Karpas-422 (cell line): ENCODE data around the gene SPAG16. TPM values are rescaled to one million over a fixed set of nuclear protein-coding genes. Genes with fewer than 3 reads are reported as not detected.

ENCODE experiments used
- DNase-seq: peaks from one replicate; pipeline ENCODE4 v3.0.0-alpha.2; 2015
- H2AFZ ChIP-seq: fragments of 200-600 bp; sonication (generic); 2 replicates; pipeline ENCODE4 v1.6.1; 2014; ENCODE audit warnings: antibody characterized with exemption, low read length, mixed read lengths
- H3K27ac ChIP-seq: fragments of 200-600 bp; sonication (generic); 2 replicates; pipeline ENCODE4 v1.5.1; 2014; ENCODE audit warnings: mild to moderate bottlenecking, low read length, moderate library complexity
- H3K27me3 ChIP-seq: fragments of 200-600 bp; sonication (generic); 2 replicates; pipeline ENCODE4 v1.6.1; 2014; ENCODE audit warnings: low read length, mixed read lengths
- H3K36me3 ChIP-seq: fragments of 200-600 bp; sonication (generic); 2 replicates; pipeline ENCODE4 v1.6.1; 2014; ENCODE audit warnings: low read length, mixed read lengths; ENCODE audit not compliant: insufficient read depth
- H3K4me1 ChIP-seq: fragments of 200-600 bp; sonication (generic); 2 replicates; pipeline ENCODE4 v1.6.1; 2014; ENCODE audit warnings: mild to moderate bottlenecking, low read length, mixed read lengths
- H3K4me2 ChIP-seq: fragments of 200-600 bp; sonication (generic); 2 replicates; pipeline ENCODE4 v1.6.1; 2014; ENCODE audit warnings: low read length, low read depth, mild to moderate bottlenecking; ENCODE audit not compliant: poor library complexity, severe bottlenecking
- H3K4me3 ChIP-seq: fragments of 200-600 bp; sonication (generic); 2 replicates; pipeline ENCODE4 v1.5.1; 2014; ENCODE audit warnings: mild to moderate bottlenecking, antibody characterized with exemption, low read length, mixed read lengths
- H3K79me2 ChIP-seq: fragments of 200-600 bp; sonication (generic); 2 replicates; pipeline ENCODE4 v1.6.1; 2014; ENCODE audit warnings: mild to moderate bottlenecking, low read length, mixed read lengths
- H3K9ac ChIP-seq: fragments of 200-600 bp; sonication (generic); 2 replicates; pipeline ENCODE4 v1.6.0; 2014; ENCODE audit warnings: low read length
- H3K9me2 ChIP-seq: fragments of 200-600 bp; sonication (generic), shearing (Covaris generic); replicated peaks from 2 replicates; pipeline ENCODE4 v1.6.0; 2014; ENCODE audit warnings: mild to moderate bottlenecking, low read length, moderate library complexity; ENCODE audit not compliant: insufficient read depth
- H3K9me3 ChIP-seq: fragments of 300-700, 200-600 bp; sonication (generic); 2 replicates; pipeline ENCODE4 v1.6.1; 2014; ENCODE audit warnings: low read length, mixed read lengths
- H4K20me1 ChIP-seq: fragments of 200-600 bp; sonication (generic); 2 replicates; pipeline ENCODE4 v1.6.1; 2014; ENCODE audit warnings: mild to moderate bottlenecking, antibody characterized with exemption, low read length, low read depth; ENCODE audit not compliant: insufficient read depth
- total RNA-seq: library from RNA; depleted of rRNA; stranded (reverse); fragments of >200 nt; shearing (Covaris generic); gene quantifications from 2 replicates; pipeline ENCODE4 v1.2.3, GENCODE V29; 2014; ENCODE audit warnings: low replicate concordance

SPAG16 gene
- total RNA-seq, 1 experiment from 2014 or later, result 67.8 TPM

DNA sequence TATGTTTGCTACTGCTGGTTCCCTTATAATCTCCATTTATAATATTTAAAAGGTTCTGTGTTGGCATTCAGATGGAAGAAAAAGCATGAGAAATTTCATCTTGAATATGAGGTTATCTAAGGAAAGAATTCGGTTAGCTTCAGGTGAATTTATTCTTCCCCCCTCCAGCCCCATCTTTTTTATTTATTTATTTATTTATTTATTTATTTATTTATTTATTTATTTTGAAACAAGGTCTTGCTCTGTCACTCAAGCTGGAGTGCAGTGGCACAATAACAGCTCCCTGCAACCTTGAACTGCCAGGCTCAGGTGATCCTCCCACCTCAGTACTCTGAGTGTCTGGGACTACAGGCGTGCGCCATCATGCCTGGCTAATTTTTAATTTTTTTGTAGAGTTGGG, 1031.1 kb downstream of the SPAG16 start:
- no peaks in the 10 kb centered on the region for H4K20me1 ChIP-seq

DNA sequence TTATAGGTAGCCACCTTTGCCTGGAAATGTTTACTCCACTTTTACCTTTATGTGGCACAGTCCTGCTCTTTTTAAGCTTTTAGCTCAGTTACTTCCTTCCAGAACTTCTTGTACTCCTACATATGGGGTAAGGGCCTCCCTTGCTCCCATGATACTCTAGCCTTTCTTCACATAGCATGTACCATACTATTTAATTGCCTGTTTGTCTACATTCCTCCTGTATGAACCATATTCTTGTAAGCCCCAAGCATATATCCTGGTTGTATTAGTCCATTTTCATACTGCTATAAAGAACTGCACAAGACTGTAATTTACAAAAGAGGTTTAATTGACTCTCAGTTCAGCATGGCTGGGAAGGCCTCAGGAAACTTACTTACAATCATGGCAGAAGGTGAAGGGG, 1035.9 kb downstream of the SPAG16 start:
- Histone ChIP-seq H3K4me3 (no peak overlapping the region), H3K9me3 (peaks cover 13% of the 10 kb centered on the region), H3K36me3 (no peaks in the 10 kb centered on the region), H3K27ac (no peak overlapping the region), H3K9ac (no peak overlapping the region), H3K79me2 (no peaks in the 10 kb centered on the region), H3K27me3 (no peaks in the 10 kb centered on the region), H2AFZ (no peak overlapping the region), H3K4me2 (no peak overlapping the region), H4K20me1 (no peaks in the 10 kb centered on the region), H3K9me2 (no peaks in the 10 kb centered on the region), H3K4me1 (no peaks in the 10 kb centered on the region)
- no peak for DNase-seq

More for the DNA sequence above, 1031.1 kb downstream of the SPAG16 start:
- H3K9me3 ChIP-seq, result peaks cover 27% of the 10 kb centered on the region
- no peak overlapping the region for H3K4me2 ChIP-seq
- no peaks in the 10 kb centered on the region for H3K9me2 ChIP-seq
- H3K36me3 ChIP-seq, result no peaks in the 10 kb centered on the region
- H3K9ac ChIP-seq, result no peak overlapping the region
- H3K4me1 ChIP-seq, result no peaks in the 10 kb centered on the region
- H3K27ac ChIP-seq, result no peak overlapping the region
- DNase-seq, result no peak
- H2AFZ ChIP-seq, result no peak overlapping the region
- H3K4me3 ChIP-seq, result no peak overlapping the region
- H3K27me3 ChIP-seq, result no peaks in the 10 kb centered on the region
- no peaks in the 10 kb centered on the region for H3K79me2 ChIP-seq

DNA sequence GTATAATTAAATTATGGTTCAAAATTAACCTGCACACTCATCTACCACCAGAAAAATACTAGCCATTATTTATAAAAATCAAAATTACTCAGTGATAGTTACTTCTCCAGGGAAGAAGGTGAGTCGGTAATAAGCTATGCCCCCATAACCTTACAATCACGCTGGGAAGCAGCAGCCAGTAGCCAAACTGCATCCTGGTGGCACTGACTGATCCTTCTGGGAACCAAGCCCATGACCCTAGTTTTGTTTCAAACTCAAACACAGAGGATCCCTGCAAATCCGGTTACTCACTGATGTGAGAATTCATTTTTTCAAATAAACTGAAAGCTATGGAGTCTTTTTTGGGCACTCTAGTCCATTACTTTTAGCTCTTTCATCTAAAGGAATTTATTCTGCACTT, 1038.4 kb downstream of the SPAG16 start:
- DNase-seq, result no peak
- Histone ChIP-seq H3K4me2 (no peak overlapping the region), H2AFZ (no peak overlapping the region), H3K27ac (no peak overlapping the region), H3K36me3 (no peaks in the 10 kb centered on the region), H3K4me1 (no peaks in the 10 kb centered on the region), H3K4me3 (no peak overlapping the region), H3K27me3 (no peaks in the 10 kb centered on the region), H3K79me2 (no peaks in the 10 kb centered on the region), H3K9ac (no peak overlapping the region), H3K9me3 (peaks cover 24% of the 10 kb centered on the region), H4K20me1 (no peaks in the 10 kb centered on the region), H3K9me2 (no peaks in the 10 kb centered on the region)

DNA sequence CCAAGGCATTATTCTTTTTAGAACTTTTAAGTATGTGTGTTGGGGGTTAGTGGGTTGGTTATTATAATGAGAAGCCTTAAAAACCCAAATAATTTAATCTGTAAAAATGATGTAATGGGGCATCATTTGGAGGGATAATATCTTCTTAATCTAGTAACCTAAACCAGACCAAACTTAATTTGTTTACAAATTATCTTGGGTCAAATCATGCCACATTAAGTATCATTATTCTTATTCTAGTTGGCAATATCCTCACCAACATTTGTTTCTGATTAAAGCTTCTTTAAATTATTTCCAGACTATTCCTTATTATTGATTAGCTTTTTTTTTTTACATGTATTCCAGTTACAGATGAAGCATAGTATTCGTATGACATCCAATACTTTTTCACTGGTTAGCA, 1041.1 kb downstream of the SPAG16 start:
- Histone ChIP-seq H3K9me2 (no peaks in the 10 kb centered on the region), H3K27ac (no peak overlapping the region), H2AFZ (no peak overlapping the region), H3K9me3 (peaks cover 16% of the 10 kb centered on the region), H3K36me3 (no peaks in the 10 kb centered on the region), H3K4me1 (no peaks in the 10 kb centered on the region), H4K20me1 (no peaks in the 10 kb centered on the region), H3K4me2 (no peak overlapping the region), H3K9ac (no peak overlapping the region), H3K79me2 (no peaks in the 10 kb centered on the region), H3K27me3 (no peaks in the 10 kb centered on the region), H3K4me3 (no peak overlapping the region)
- DNase-seq, result no peak

DNA sequence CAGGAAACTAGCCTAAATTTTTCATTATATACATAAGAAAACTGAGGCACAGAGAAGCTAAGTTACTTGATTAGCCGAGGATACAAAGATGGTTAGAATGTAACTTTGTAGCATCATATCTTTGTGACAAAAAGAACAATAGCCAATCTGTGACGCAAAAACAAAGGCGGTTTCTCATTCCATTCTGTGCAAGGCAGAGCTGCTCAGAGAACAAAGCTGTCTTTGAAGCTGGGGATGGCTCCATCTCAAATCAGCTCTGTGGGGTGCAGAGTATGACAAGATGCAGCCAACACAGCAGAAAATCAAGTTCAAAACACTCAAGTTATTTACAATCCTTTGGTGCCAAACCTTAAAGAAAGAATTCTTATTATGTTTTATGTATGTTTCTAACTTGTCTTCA, 1044.7 kb downstream of the SPAG16 start:
- H4K20me1 ChIP-seq, result no peaks in the 10 kb centered on the region
- no peaks in the 10 kb centered on the region for H3K4me1 ChIP-seq
- H2AFZ ChIP-seq, result no peak overlapping the region
- no peaks in the 10 kb centered on the region for H3K9me2 ChIP-seq
- H3K9ac ChIP-seq, result no peak overlapping the region
- H3K27ac ChIP-seq, result no peak overlapping the region
- H3K4me3 ChIP-seq, result no peak overlapping the region
- H3K4me2 ChIP-seq, result no peak overlapping the region
- H3K79me2 ChIP-seq, result no peaks in the 10 kb centered on the region
- no peak for DNase-seq
- H3K27me3 ChIP-seq, result no peaks in the 10 kb centered on the region
- peaks cover 12% of the 10 kb centered on the region; the same call in 1 of the 2 replicates for H3K9me3 ChIP-seq
- H3K36me3 ChIP-seq, result no peaks in the 10 kb centered on the region

DNA sequence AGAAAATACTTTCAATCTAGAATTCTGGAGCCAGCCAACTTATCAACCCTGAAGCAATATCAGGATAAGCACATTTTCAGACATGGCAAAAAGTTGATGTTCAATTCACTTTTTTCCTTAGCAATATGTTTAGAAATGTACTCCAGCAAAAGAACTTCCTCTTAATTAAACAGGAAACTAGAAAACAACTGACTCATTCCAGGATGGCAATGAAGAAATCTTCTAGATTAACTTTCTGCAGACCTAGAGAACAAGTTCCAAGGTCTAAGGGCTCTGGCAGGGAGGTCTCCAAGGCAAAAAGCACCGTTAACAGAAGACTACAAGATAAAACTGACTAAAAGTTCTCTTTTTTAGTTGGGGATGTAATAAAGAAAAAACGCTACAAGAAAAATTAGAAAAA, 1057.4 kb downstream of the SPAG16 start:
- H3K9ac ChIP-seq, result no peak overlapping the region
- H3K9me3 ChIP-seq, result peaks cover 6% of the 10 kb centered on the region; the same call in 1 of the 2 replicates
- no peaks in the 10 kb centered on the region for H3K36me3 ChIP-seq
- H3K9me2 ChIP-seq, result no peaks in the 10 kb centered on the region
- no peaks in the 10 kb centered on the region for H3K4me1 ChIP-seq
- no peak overlapping the region for H3K27ac ChIP-seq
- H3K27me3 ChIP-seq, result no peaks in the 10 kb centered on the region
- H3K4me2 ChIP-seq, result no peak overlapping the region
- no peaks in the 10 kb centered on the region for H3K79me2 ChIP-seq
- no peak overlapping the region for H3K4me3 ChIP-seq
- no peaks in the 10 kb centered on the region for H4K20me1 ChIP-seq
- DNase-seq, result no peak
- H2AFZ ChIP-seq, result no peak overlapping the region

DNA sequence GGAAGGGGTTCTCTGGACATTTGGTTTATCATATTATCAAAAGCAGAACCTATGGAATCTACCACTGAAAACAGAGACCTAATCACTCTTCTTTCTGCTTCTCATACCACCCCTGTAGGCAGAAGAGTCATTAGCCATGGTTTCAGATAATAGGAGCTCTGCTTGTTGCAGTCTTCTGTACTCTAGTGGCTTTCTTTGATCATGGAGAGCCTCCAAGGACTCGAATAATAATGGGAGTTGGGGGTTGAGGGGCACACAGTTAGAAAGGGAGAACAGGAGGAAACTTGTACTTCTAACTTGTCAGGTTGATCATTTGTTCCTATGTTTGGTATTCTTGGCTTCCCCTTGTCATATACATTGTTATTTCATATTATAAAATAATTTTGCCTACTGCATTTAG, 1074.2 kb downstream of the SPAG16 start:
- Histone ChIP-seq H3K4me2 (no peak overlapping the region), H3K9me3 (peaks cover 5% of the 10 kb centered on the region), H3K4me1 (no peaks in the 10 kb centered on the region), H3K36me3 (no peaks in the 10 kb centered on the region), H4K20me1 (no peaks in the 10 kb centered on the region), H3K27ac (no peak overlapping the region), H3K27me3 (no peaks in the 10 kb centered on the region), H3K4me3 (no peak overlapping the region), H3K79me2 (no peaks in the 10 kb centered on the region), H3K9ac (no peak overlapping the region), H2AFZ (no peak overlapping the region), H3K9me2 (no peaks in the 10 kb centered on the region)
- DNase-seq, result no peak

DNA sequence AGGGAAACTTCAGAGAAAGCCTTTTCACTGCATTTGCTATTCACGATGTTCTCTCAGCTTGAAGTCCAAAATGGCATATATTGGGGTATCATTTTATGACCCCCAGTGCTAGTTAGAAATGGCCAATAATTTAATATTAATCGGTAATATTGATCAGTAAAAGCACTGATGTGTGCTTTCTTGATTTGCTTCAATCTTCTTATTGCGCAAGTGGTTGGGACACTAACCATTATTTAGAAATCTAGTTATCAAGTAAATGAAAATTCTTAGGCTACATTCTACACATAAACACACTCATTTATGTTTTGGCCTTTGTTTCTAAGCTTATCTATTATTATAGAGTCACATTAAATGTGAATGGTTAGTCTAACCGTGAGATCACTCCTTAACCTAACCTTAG, 1076.9 kb downstream of the SPAG16 start:
- Histone ChIP-seq H3K9me3 (peaks cover 11% of the 10 kb centered on the region), H3K27me3 (no peaks in the 10 kb centered on the region), H4K20me1 (no peaks in the 10 kb centered on the region), H2AFZ (no peak overlapping the region), H3K4me3 (no peak overlapping the region), H3K79me2 (no peaks in the 10 kb centered on the region), H3K9me2 (no peaks in the 10 kb centered on the region; the same call in 1 of the 2 replicates), H3K36me3 (no peaks in the 10 kb centered on the region), H3K4me1 (no peaks in the 10 kb centered on the region), H3K27ac (no peak overlapping the region), H3K9ac (no peak overlapping the region), H3K4me2 (no peak overlapping the region)
- no peak for DNase-seq

DNA sequence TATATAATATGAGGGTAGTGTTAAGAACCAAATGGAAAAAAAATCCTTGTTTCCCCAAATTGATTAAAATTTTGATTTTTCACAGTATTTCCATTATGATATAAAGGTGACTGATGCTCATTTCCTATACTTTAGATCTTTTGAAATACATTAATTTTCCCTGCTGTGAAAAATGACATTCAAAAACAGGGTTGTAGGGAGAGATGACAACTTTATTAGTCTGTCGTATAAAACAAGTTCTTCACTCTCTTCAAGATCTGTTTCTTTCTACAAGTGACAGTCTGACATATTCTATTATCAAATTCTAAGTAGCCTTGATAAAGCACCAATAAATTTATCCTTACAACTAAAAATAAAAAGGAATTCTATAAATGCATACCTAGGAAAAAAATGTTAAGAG, 1081.3 kb downstream of the SPAG16 start:
- no peak overlapping the region for H2AFZ ChIP-seq
- no peaks in the 10 kb centered on the region for H3K27me3 ChIP-seq
- H3K4me1 ChIP-seq, result no peaks in the 10 kb centered on the region
- H3K9ac ChIP-seq, result no peak overlapping the region
- no peaks in the 10 kb centered on the region for H3K79me2 ChIP-seq
- no peaks in the 10 kb centered on the region for H3K36me3 ChIP-seq
- DNase-seq, result no peak
- H3K4me3 ChIP-seq, result no peak overlapping the region
- H3K9me2 ChIP-seq, result no peaks in the 10 kb centered on the region; the same call in 1 of the 2 replicates
- no peak overlapping the region for H3K4me2 ChIP-seq
- no peaks in the 10 kb centered on the region for H4K20me1 ChIP-seq
- H3K9me3 ChIP-seq, result peaks cover 6% of the 10 kb centered on the region
- no peak overlapping the region for H3K27ac ChIP-seq
